B cell (primary cell): ENCODE results near the gene BICDL1. TPM values are rescaled to one million over a fixed set of nuclear protein-coding genes. Genes with fewer than 3 reads are reported as not detected.

ENCODE experiments used
- ATAC-seq: fragments of 200-7000 bp; cut with Tn5 transposase; one replicate; pipeline ENCODE4 v1.10.0; 2021; ENCODE audit warnings: low read depth, mild to moderate bottlenecking, moderate number of reproducible peaks, moderate library complexity
- CTCF ChIA-PET: fragments of 350-600 bp; sonication (Branson Sonifier 250); formaldehyde crosslinking; loops from one replicate; lab custom pipeline; 2021; ENCODE audit warnings: antibody characterized with exemption, inconsistent platforms; lab: Charles Lee
- POLR2A ChIA-PET: fragments of 350-600 bp; sonication (Branson Sonifier 250); formaldehyde crosslinking; loops from one replicate; lab custom pipeline; 2021; ENCODE audit warnings: antibody characterized with exemption; lab: Charles Lee
- DNase-seq: peaks from one replicate; pipeline ENCODE4 v3.0.0; 2013
- H2AFZ ChIP-seq: 2 replicates; pipeline ENCODE4 v1.6.1; 2012; ENCODE audit warnings: mild to moderate bottlenecking, low read depth, low read length; ENCODE audit not compliant: insufficient read depth, poor library complexity, severe bottlenecking
- H3K27ac ChIP-seq, 2 donors: 1 replicate in 1 of 2; 2 replicates in 1 of 2; pipeline ENCODE4 v1.5.1; 2012 to 2013; ENCODE audit warnings: low read length in 2 of 2, mild to moderate bottlenecking in 2 of 2, moderate library complexity in 1 of 2
- H3K27me3 ChIP-seq, 4 experiments: fragments of 200-600 bp in 1 of 4; sonication (generic) in 1 of 4; replicated peaks in 1 of 4; 1 replicate in 2 of 4; 2 replicates in 2 of 4; pipeline versions ENCODE4 v1.6.1 to v1.7.0; 2013 to 2016; ENCODE audit warnings: low read length in 3 of 4, mild to moderate bottlenecking in 2 of 4, mixed read lengths in 1 of 4, moderate library complexity in 1 of 4; ENCODE audit not compliant: insufficient read depth in 4 of 4, control insufficient read depth in 3 of 4; ENCODE audit errors: control extremely low read depth in 1 of 4
- H3K36me3 ChIP-seq, 2 experiments: replicated peaks in 1 of 2; 1 replicate in 1 of 2; 2 replicates in 1 of 2; pipeline versions ENCODE4 v1.6.1 to v1.7.1; 2013; ENCODE audit warnings: low read length in 1 of 2; ENCODE audit not compliant: insufficient read depth in 2 of 2, control insufficient read depth in 1 of 2; ENCODE audit errors: control extremely low read depth in 1 of 2, extremely low read depth in 1 of 2
- H3K4me1 ChIP-seq, 2 donors: fragments of 200-600 bp in 1 of 2; sonication (generic) in 1 of 2; 1 replicate in 1 of 2; 2 replicates in 1 of 2; pipeline versions ENCODE4 v1.5.1 to v1.6.1; 2013 to 2017; ENCODE audit warnings: low read length in 2 of 2; ENCODE audit not compliant: control insufficient read depth in 2 of 2, insufficient read depth in 2 of 2
- H3K4me2 ChIP-seq: replicated peaks from 2 replicates; pipeline ENCODE3; 2012; ENCODE audit warnings: mild to moderate bottlenecking, low read depth, low read length; ENCODE audit not compliant: poor library complexity, severe bottlenecking
- H3K4me3 ChIP-seq, 5 experiments: fragments of 200-600 bp in 1 of 5; sonication (generic) in 1 of 5; 1 replicate in 3 of 5; 2 replicates in 2 of 5; pipeline versions ENCODE4 v1.5.1 to v1.7.0; 2011 to 2016; ENCODE audit warnings: low read length in 4 of 5, mild to moderate bottlenecking in 4 of 5, low read depth in 2 of 5, control low read depth in 1 of 5, moderate library complexity in 1 of 5; ENCODE audit not compliant: insufficient read depth in 1 of 5; ENCODE audit errors: control extremely low read depth in 1 of 5, extremely low read depth in 1 of 5
- H3K79me2 ChIP-seq: fragments of 200-600 bp; sonication (generic); one replicate; pipeline ENCODE4 v1.6.0; 2016; ENCODE audit warnings: low read length; ENCODE audit not compliant: control insufficient read depth, insufficient read depth
- H3K9ac ChIP-seq: fragments of 200-600 bp; sonication (generic); 2 replicates; pipeline ENCODE4 v1.6.1; 2017; ENCODE audit warnings: mild to moderate bottlenecking, low read length, moderate library complexity
- H3K9me3 ChIP-seq, 3 donors: one replicate each; pipeline versions ENCODE4 v1.6.1 to v1.7.1; 2013; ENCODE audit warnings: low read length in 2 of 3; ENCODE audit not compliant: control insufficient read depth in 2 of 3, insufficient read depth in 1 of 3; ENCODE audit errors: control extremely low read depth in 1 of 3
- H4K20me1 ChIP-seq: 2 replicates; pipeline ENCODE4 v1.6.0; 2012; ENCODE audit warnings: mild to moderate bottlenecking, low read length; ENCODE audit not compliant: insufficient read depth, control insufficient read depth, poor library complexity, severe bottlenecking
- H3K27ac Mint-ChIP-seq: one replicate; pipeline ENCODE4 v1.8.0; 2021; ENCODE audit warnings: mixed read lengths
- H3K27me3 Mint-ChIP-seq: one replicate; pipeline ENCODE4 v1.8.0; 2021; ENCODE audit warnings: mixed read lengths
- H3K4me1 Mint-ChIP-seq: one replicate; pipeline ENCODE4 v1.8.0; 2021; ENCODE audit warnings: mixed read lengths
- H3K4me3 Mint-ChIP-seq: one replicate; pipeline ENCODE4 v1.8.0; 2021; ENCODE audit warnings: mixed read lengths
- H3K9me3 Mint-ChIP-seq: one replicate; pipeline ENCODE4 v1.8.0; 2022; ENCODE audit warnings: mixed read lengths; ENCODE audit not compliant: insufficient read depth
- CTCF ChIP-seq: fragments of 200-600 bp; IDR thresholded peaks from one replicate; pipeline ENCODE4 v1.8.0; 2022; ENCODE audit warnings: antibody characterized with exemption, mild to moderate bottlenecking
- EZH2 ChIP-seq: IDR thresholded peaks from 2 replicates; pipeline ENCODE4 v1.6.1; 2012; ENCODE audit warnings: borderline replicate concordance, low read depth, mild to moderate bottlenecking, moderate library complexity, low read length; ENCODE audit not compliant: insufficient read depth, poor library complexity, severe bottlenecking
- WGBS: methylation state at CpG from one replicate; pipeline ENCODE4 v1.1.5; 2013; ENCODE audit warnings: missing lambda C conversion rate; ENCODE audit not compliant: insufficient coverage; 5-methylcytosine and 5-hydroxymethylcytosine counted together
- intact Hi-C: fragments of 100-400 bp; cut with micrococcal nuclease; formaldehyde crosslinking; loops from one replicate; pipeline ENCODE4 v1.10.0; 2022
- polyA plus RNA-seq: library from polyadenylated mRNA; depleted of rRNA; stranded (reverse); fragments of >200 nt; gene quantifications from 2 replicates; pipeline ENCODE4 v1.2.3, GENCODE V29; 2012
- total RNA-seq, 2 donors: library from RNA; stranded (reverse); fragments of 120-200 nt in 1 of 2; gene quantifications; 1 replicate in 1 of 2; 2 replicates in 1 of 2; pipeline versions ENCODE4 v1.2.3 to v1.2.4, GENCODE V29; 2013 to 2022

The BICDL1 gene
- total and polyA plus RNA-seq, 2 donors (not counting 1 experiment from before 2014, with no cell fraction given) = 15.6 to 41.5 TPM

GRCh38 chr12:120064054-120064940 is 75.3 kb downstream of the BICDL1 start:
- ChIA-PET POLR2A (no interaction called here), CTCF (no interaction called here)
- H3K9ac ChIP-seq = no peak overlapping the region
- no peak overlapping the region for H2AFZ ChIP-seq
- no peak for DNase-seq
- intact Hi-C loops = no loop called here
- H3K4me3 ChIP-seq = no peak overlapping the region
- no peak for ATAC-seq
- Mint-ChIP-seq H3K27ac (no peak overlapping the region), H3K9me3 (no peaks in the 10 kb centered on the region), H3K27me3 (no peaks in the 10 kb centered on the region), H3K4me3 (no peak overlapping the region), H3K4me1 (no peaks in the 10 kb centered on the region)
- H3K27ac ChIP-seq = no peak overlapping the region
- H3K36me3 ChIP-seq = peaks cover 0 to 5% of the 10 kb centered on the region in 2 experiments
- no peaks in the 10 kb centered on the region for H3K4me1 ChIP-seq
- TF ChIP-seq CTCF (no peak), EZH2 (no peak)
- H4K20me1 ChIP-seq = no peaks in the 10 kb centered on the region
- no peak overlapping the region for H3K4me2 ChIP-seq
- no peaks in the 10 kb centered on the region for H3K9me3 ChIP-seq
- no peaks in the 10 kb centered on the region for H3K79me2 ChIP-seq
- H3K27me3 ChIP-seq = no peaks in the 10 kb centered on the region
- 93% methylated on average over 15 of the region's 16 CpGs for WGBS

GRCh38 chr12:120065472-120065871 is 76.4 kb downstream of the BICDL1 start:
- no peak overlapping the region for H2AFZ ChIP-seq
- H3K4me3 ChIP-seq = no peak overlapping the region
- ATAC-seq (no peak), DNase-seq (no peak)
- ChIA-PET CTCF (no interaction called here), POLR2A (no interaction called here)
- Mint-ChIP-seq H3K9me3 (no peaks in the 10 kb centered on the region), H3K27ac (no peak overlapping the region), H3K4me1 (no peaks in the 10 kb centered on the region), H3K4me3 (no peak overlapping the region), H3K27me3 (no peaks in the 10 kb centered on the region)
- H3K4me1 ChIP-seq = no peaks in the 10 kb centered on the region
- intact Hi-C loops = no loop called here
- H3K27ac ChIP-seq = no peak overlapping the region
- 100% methylated on average over 1 of the region's 1 CpG for WGBS
- TF ChIP-seq CTCF (no peak), EZH2 (no peak)
- H3K4me2 ChIP-seq = no peak overlapping the region
- H3K36me3 ChIP-seq = peaks cover 0 to 5% of the 10 kb centered on the region in 2 experiments
- H3K9ac ChIP-seq = no peak overlapping the region
- no peaks in the 10 kb centered on the region for H3K27me3 ChIP-seq
- H3K79me2 ChIP-seq = no peaks in the 10 kb centered on the region
- no peaks in the 10 kb centered on the region for H3K9me3 ChIP-seq
- no peaks in the 10 kb centered on the region for H4K20me1 ChIP-seq
